Thyroid gland (tissue), 4 donors: ENCODE measurements around the gene NEBL. TPM values are rescaled to one million over a fixed set of nuclear protein-coding genes. Genes with fewer than 3 reads are reported as not detected.

Experiments
- DNase-seq, 2 donors: peaks; one replicate each; pipeline ENCODE4 v3.0.0-alpha.2; 2019
- H3K27ac ChIP-seq, 3 donors: fragments of 200-600 bp; sonication (generic); 1 replicate in 2 of 3; 2 replicates in 1 of 3; pipeline ENCODE4 v1.5.1; 2016 to 2019; ENCODE audit warnings: mild to moderate bottlenecking in 1 of 3, moderate library complexity in 1 of 3
- H3K27me3 ChIP-seq: fragments of 200-600 bp; sonication (generic); one replicate; pipeline ENCODE4 v1.5.1; 2019
- H3K36me3 ChIP-seq, 2 donors: fragments of 200-600 bp; sonication (generic); one replicate each; pipeline ENCODE4 v1.5.1; 2016 to 2019
- H3K4me1 ChIP-seq, 2 donors: fragments of 200-600 bp; sonication (generic); one replicate each; pipeline ENCODE4 v1.5.1; 2017 to 2019
- H3K4me3 ChIP-seq, 3 donors: fragments of 200-600 bp; sonication (generic); replicated peaks in 1 of 3; 1 replicate in 2 of 3; 2 replicates in 1 of 3; pipeline ENCODE4 v1.5.1; 2016; ENCODE audit warnings: mild to moderate bottlenecking in 1 of 3
- H3K9me3 ChIP-seq: fragments of 200-600 bp; sonication (generic); one replicate; pipeline ENCODE4 v1.5.1; 2017
- POLR2A ChIP-seq, 2 donors: fragments of 450-650 bp; IDR thresholded peaks; one replicate each; pipeline ENCODE4 v1.6.1; 2017; ENCODE audit warnings: antibody characterized with exemption in 2 of 2, mild to moderate bottlenecking in 2 of 2, moderate library complexity in 1 of 2
- WGBS, 2 donors: methylation state at CpG; one replicate each; pipeline ENCODE4 v1.1.5; 2017; 5-methylcytosine and 5-hydroxymethylcytosine counted together
- intact Hi-C: fragments of 100-400 bp; cut with DNase I; formaldehyde crosslinking; loops from one replicate; pipeline ENCODE4 v1.15.1; 2023
- total RNA-seq, 4 donors: library from RNA; depleted of rRNA; stranded (reverse); fragments of >200 nt; gene quantifications; one replicate each; pipeline ENCODE4 v1.2.3, GENCODE V29; 2016
- TF ChIP-seq, protein P1 (sequence below), 6 experiments: fragments of 200-600 bp in 3 of 6; fragments of 450-650 bp in 3 of 6; sonication (generic) in 3 of 6; IDR thresholded peaks; one replicate each; pipeline ENCODE4 v1.5.1; 2016 to 2019; ENCODE audit warnings: antibody characterized with exemption in 6 of 6, mild to moderate bottlenecking in 2 of 6, inconsistent platforms in 1 of 6, moderate library complexity in 1 of 6

The NEBL gene
- total RNA-seq, 4 donors from 2014 or later, result 163 to 269 (median 214) TPM

DNA sequence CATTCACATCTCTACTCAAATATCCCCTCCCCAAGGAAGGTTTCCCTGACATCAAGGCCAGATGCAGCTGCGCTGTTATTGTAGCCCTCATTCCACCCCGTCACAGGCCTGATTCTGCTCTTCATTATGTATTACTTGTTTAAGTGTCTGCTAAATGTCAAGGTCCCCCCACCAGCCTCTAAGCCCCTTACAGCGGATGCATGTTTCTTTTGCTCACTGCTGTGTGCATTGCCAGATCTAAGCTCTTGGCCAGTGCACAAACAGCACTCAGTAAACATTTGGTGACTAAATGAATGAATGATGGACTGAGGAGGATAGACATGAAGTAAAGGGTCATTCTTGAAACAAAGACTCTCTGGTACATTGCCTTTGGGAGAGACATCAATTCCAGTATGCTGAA, 90.6 kb downstream of the NEBL start:
- H3K27ac ChIP-seq, result no peak overlapping the region
- H3K4me3 ChIP-seq, result no peak overlapping the region
- H3K9me3 ChIP-seq, result no peaks in the 10 kb centered on the region
- no peak for TF ChIP-seq POLR2A (IDR thresholded peaks at IDR 0.05)
- TF ChIP-seq, protein P1, sequence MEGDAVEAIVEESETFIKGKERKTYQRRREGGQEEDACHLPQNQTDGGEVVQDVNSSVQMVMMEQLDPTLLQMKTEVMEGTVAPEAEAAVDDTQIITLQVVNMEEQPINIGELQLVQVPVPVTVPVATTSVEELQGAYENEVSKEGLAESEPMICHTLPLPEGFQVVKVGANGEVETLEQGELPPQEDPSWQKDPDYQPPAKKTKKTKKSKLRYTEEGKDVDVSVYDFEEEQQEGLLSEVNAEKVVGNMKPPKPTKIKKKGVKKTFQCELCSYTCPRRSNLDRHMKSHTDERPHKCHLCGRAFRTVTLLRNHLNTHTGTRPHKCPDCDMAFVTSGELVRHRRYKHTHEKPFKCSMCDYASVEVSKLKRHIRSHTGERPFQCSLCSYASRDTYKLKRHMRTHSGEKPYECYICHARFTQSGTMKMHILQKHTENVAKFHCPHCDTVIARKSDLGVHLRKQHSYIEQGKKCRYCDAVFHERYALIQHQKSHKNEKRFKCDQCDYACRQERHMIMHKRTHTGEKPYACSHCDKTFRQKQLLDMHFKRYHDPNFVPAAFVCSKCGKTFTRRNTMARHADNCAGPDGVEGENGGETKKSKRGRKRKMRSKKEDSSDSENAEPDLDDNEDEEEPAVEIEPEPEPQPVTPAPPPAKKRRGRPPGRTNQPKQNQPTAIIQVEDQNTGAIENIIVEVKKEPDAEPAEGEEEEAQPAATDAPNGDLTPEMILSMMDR (IDR thresholded peaks at IDR 0.05), result no peak
- intact Hi-C loops, result no loop called here
- H3K4me1 ChIP-seq, result no peaks in the 10 kb centered on the region
- 94% methylated on average over 3 of the region's 3 CpGs for WGBS, 2 donors
- DNase-seq, result no peak
- H3K27me3 ChIP-seq, result no peaks in the 10 kb centered on the region
- no peaks in the 10 kb centered on the region for H3K36me3 ChIP-seq

- 83 to 97% methylated on average over 4 of the region's 4 CpGs for WGBS, 2 donors
- Histone ChIP-seq H3K36me3 (no peaks in the 10 kb centered on the region), H3K4me3 (no peak overlapping the region), H3K4me1 (no peaks in the 10 kb centered on the region), H3K27me3 (no peaks in the 10 kb centered on the region), H3K27ac (no peak overlapping the region), H3K9me3 (no peaks in the 10 kb centered on the region)
- DNase-seq, result no peak
- TF ChIP-seq, protein P1 (IDR thresholded peaks at IDR 0.05), result no peak
- TF ChIP-seq POLR2A (IDR thresholded peaks at IDR 0.05), result no peak
- intact Hi-C loops, result no loop called here
Measured at GRCh38 chr10:20797290-20797689, 99.8 kb downstream of the NEBL start.

DNA sequence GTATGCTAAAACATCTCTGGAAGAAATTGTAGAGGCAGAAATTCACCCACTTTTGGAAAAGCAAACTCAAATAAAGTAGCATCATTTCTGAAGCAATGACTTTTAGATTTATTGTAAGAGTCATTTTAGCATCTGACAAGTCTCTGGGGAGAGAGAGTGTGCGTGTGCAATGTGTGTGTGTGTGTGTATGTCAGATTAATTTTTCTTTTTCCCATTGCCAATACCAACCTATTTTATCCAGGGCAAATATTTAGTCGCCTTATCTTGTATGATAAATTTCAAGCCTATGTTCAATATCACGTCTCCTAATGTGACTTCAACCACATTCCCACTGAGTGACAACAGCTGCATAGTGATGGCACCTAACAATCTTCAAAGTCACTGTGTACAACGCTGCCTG, 101.7 kb downstream of the NEBL start:
- Histone ChIP-seq H3K27me3 (no peaks in the 10 kb centered on the region), H3K4me1 (no peaks in the 10 kb centered on the region), H3K27ac (no peak overlapping the region), H3K9me3 (no peaks in the 10 kb centered on the region), H3K36me3 (no peaks in the 10 kb centered on the region), H3K4me3 (no peak overlapping the region)
- intact Hi-C loops, result no loop called here
- DNase-seq, result no peak
- TF ChIP-seq POLR2A (IDR thresholded peaks at IDR 0.05), result no peak
- TF ChIP-seq, protein P1 (IDR thresholded peaks at IDR 0.05), result no peak
- WGBS, 2 donors, result 91% methylated on average over 4 of the region's 4 CpGs

GRCh38 chr10:20785174-20785573, 111.9 kb downstream of the NEBL start:
- intact Hi-C loops, result no loop called here
- H3K27me3 ChIP-seq, result no peaks in the 10 kb centered on the region

DNA sequence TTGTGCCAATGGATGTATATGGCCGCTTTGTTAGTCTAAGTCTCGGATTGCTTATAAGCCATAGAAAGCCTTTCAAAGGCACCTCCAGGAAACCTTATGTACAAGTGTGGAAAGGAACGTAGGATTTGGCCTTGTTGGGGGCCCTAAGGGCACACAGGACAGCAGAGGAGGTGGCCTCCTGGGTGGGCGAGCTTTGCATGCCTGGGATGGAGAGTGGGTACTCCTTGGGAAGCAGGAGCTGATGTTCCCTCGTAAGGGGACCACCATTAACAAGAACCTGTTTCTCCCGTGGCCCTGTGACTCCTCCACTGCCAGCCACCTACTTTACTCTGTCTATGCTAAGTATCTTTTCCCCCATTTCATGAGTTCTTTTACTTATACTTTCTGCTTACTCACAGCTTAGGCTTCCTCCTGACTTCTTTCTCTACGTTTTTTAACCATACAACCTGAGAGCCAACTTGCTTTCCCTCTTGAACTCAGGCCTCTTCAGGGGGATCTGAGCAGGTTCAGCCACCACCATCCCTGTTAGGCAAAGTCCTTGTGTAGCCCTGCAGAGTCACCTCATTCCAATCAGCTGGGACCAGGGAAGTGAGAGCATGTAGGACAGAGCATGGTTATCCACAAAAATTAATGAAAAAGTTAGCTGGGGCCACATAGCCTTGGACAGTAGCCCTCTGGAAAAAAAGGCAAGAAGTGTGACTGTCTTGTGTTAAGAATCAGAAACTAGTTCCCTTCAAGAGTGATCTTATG, 118.9 kb downstream of the NEBL start:
- no peak overlapping the region for H3K27ac ChIP-seq

More at GRCh38 chr10:20785174-20785573, 111.9 kb downstream of the NEBL start:
- H3K4me3 ChIP-seq, result no peak overlapping the region
- no peaks in the 10 kb centered on the region for H3K9me3 ChIP-seq
- no peaks in the 10 kb centered on the region for H3K36me3 ChIP-seq
- no peak overlapping the region for H3K27ac ChIP-seq
- no peaks in the 10 kb centered on the region for H3K4me1 ChIP-seq
- WGBS, 2 donors, result 78 to 86% methylated on average over 1 of the region's 1 CpG
- no peak for DNase-seq
- no peak for TF ChIP-seq POLR2A (IDR thresholded peaks at IDR 0.05)
- TF ChIP-seq, protein P1 (IDR thresholded peaks at IDR 0.05), result no peak

More for the DNA sequence above, 118.9 kb downstream of the NEBL start:
- Histone ChIP-seq H3K36me3 (no peaks in the 10 kb centered on the region), H3K9me3 (no peaks in the 10 kb centered on the region), H3K27me3 (no peaks in the 10 kb centered on the region), H3K4me1 (no peaks in the 10 kb centered on the region), H3K4me3 (no peak overlapping the region)
- intact Hi-C loops, result no loop called here
- TF ChIP-seq POLR2A (IDR thresholded peaks at IDR 0.05), result no peak
- TF ChIP-seq, protein P1 (IDR thresholded peaks at IDR 0.05), result no peak
- 83 to 86% methylated on average over 7 of the region's 7 CpGs for WGBS, 2 donors
- DNase-seq, result no peak
